BE2C (cell line): ENCODE results near the gene MCM9.

Source experiments
- DNase-seq: peaks from one replicate; pipeline ENCODE4 v3.0.0-alpha.2; 2020
- H3K27me3 ChIP-seq: fragments of 250-450 bp; sonication (Bioruptor Pico); 2 replicates; pipeline ENCODE4 v1.5.1; 2020; ENCODE audit warnings: mild to moderate bottlenecking
- H3K36me3 ChIP-seq: fragments of 250-450 bp; sonication (Bioruptor Pico); 2 replicates; pipeline ENCODE4 v1.5.1; 2020; ENCODE audit warnings: mild to moderate bottlenecking
- H3K4me1 ChIP-seq: fragments of 250-450 bp; sonication (Bioruptor Pico); 2 replicates; pipeline ENCODE4 v1.5.1; 2020
- H3K4me3 ChIP-seq: 2 replicates; pipeline ENCODE4 v1.5.1; 2011; ENCODE audit warnings: low read depth, low read length
- H3K9me3 ChIP-seq: fragments of 250-450 bp; sonication (Bioruptor Pico); 2 replicates; pipeline ENCODE4 v1.5.1; 2020
- TF ChIP-seq, protein P1 (sequence below): IDR thresholded peaks from 2 replicates; pipeline ENCODE4 v1.5.1; 2012; ENCODE audit warnings: mild to moderate bottlenecking, low read depth, low read length

Gene MCM9

DNA sequence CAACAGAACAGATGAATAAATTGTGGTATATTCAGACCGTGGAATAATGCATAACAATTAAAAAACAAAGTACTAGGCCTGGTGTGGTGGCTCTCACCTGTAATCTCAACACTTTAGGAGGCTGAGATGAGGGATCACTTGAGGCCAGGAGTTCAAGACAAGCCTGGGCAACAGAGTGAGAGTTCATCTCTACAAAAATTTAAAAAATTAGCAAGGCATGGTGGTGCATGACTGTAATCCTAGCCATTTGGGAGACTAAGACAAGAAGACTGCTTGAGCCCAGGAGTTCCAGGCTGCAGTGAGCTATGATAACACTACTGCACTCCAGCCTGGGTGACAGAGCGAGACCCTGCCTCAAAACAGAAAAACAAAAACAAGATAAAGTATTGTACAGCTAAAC lies 57.2 kb downstream of the MCM9 start:
- no peaks in the 10 kb centered on the region for H3K4me1 ChIP-seq
- H3K4me3 ChIP-seq, result no peak overlapping the region
- no peaks in the 10 kb centered on the region for H3K36me3 ChIP-seq
- TF ChIP-seq, protein P1, sequence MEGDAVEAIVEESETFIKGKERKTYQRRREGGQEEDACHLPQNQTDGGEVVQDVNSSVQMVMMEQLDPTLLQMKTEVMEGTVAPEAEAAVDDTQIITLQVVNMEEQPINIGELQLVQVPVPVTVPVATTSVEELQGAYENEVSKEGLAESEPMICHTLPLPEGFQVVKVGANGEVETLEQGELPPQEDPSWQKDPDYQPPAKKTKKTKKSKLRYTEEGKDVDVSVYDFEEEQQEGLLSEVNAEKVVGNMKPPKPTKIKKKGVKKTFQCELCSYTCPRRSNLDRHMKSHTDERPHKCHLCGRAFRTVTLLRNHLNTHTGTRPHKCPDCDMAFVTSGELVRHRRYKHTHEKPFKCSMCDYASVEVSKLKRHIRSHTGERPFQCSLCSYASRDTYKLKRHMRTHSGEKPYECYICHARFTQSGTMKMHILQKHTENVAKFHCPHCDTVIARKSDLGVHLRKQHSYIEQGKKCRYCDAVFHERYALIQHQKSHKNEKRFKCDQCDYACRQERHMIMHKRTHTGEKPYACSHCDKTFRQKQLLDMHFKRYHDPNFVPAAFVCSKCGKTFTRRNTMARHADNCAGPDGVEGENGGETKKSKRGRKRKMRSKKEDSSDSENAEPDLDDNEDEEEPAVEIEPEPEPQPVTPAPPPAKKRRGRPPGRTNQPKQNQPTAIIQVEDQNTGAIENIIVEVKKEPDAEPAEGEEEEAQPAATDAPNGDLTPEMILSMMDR, result no peak
- H3K9me3 ChIP-seq, result no peaks in the 10 kb centered on the region
- H3K27me3 ChIP-seq, result no peaks in the 10 kb centered on the region
- no peak for DNase-seq

GRCh38 chr6:118876814-118877213 lies 58.1 kb downstream of the MCM9 start:
- H3K4me3 ChIP-seq, result no peak overlapping the region
- no peaks in the 10 kb centered on the region for H3K4me1 ChIP-seq
- DNase-seq, result no peak
- TF ChIP-seq, protein P1, result no peak
- H3K36me3 ChIP-seq, result no peaks in the 10 kb centered on the region
- no peaks in the 10 kb centered on the region for H3K27me3 ChIP-seq
- H3K9me3 ChIP-seq, result no peaks in the 10 kb centered on the region

DNA sequence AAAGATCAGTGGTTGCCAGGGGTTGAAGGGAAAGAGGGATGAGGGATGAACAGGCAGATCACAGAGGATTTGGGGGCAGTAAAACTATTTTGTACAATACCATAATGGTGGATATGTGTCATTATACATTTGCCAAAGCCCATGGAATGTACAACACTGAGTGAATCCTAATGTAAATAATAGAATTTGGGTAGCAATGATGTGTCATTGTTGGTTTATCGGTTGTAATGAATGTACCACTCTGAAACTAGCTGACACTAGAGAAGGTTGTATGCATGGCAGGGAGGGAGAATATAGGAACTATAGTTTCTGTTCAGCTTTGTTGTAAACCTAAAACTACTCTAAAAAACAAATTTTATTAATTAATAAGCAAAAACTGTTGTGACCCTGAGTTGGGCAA lies 58.8 kb downstream of the MCM9 start:
- DNase-seq, result no peak
- H3K4me3 ChIP-seq, result no peak overlapping the region
- H3K4me1 ChIP-seq, result no peaks in the 10 kb centered on the region
- H3K36me3 ChIP-seq, result no peaks in the 10 kb centered on the region
- no peaks in the 10 kb centered on the region for H3K27me3 ChIP-seq
- no peaks in the 10 kb centered on the region for H3K9me3 ChIP-seq
- TF ChIP-seq, protein P1, result no peak

DNA sequence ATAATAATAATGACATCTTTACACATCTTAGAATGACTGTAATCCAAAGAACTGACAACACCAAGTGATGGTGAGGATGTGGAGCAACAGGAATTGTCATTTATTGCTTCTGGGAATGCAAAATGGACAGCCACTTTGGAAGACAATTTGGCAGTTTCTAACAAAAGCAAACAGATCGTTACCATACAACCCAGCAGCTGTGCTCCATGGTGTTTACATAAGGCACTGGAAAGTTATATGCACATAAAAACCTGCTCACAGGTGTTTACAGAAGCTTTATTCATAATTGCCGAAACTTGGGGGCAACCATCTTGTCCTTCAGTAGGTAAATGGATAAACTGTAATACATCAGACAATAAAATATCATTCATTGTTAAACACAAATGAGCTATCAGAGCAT lies 59.3 kb downstream of the MCM9 start:
- no peak overlapping the region for H3K4me3 ChIP-seq
- H3K27me3 ChIP-seq, result no peaks in the 10 kb centered on the region
- H3K4me1 ChIP-seq, result no peaks in the 10 kb centered on the region
- TF ChIP-seq, protein P1, result no peak
- H3K36me3 ChIP-seq, result no peaks in the 10 kb centered on the region
- no peak for DNase-seq
- no peaks in the 10 kb centered on the region for H3K9me3 ChIP-seq

DNA sequence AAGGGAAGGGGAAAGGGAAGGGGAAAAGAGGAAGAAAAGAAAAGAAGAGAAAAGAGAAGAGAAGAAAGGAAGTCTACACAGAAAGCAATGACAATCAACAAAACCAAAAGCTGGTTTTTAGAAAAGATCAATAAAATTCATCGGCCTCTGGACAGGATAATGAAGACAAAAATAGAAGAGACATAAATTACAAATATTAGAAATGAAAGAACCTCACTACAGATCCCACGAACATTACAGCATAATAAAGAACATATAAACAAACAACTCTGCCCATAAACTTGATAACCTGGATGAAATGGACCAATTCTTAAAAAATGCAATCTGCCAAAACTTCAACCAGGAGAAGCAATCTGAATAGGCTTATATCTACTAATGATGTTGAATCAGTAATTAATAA lies 61.7 kb downstream of the MCM9 start:
- Histone ChIP-seq H3K27me3 (no peaks in the 10 kb centered on the region), H3K4me3 (no peak overlapping the region), H3K4me1 (no peaks in the 10 kb centered on the region), H3K36me3 (no peaks in the 10 kb centered on the region), H3K9me3 (no peaks in the 10 kb centered on the region)
- TF ChIP-seq, protein P1, result no peak
- DNase-seq, result no peak

DNA sequence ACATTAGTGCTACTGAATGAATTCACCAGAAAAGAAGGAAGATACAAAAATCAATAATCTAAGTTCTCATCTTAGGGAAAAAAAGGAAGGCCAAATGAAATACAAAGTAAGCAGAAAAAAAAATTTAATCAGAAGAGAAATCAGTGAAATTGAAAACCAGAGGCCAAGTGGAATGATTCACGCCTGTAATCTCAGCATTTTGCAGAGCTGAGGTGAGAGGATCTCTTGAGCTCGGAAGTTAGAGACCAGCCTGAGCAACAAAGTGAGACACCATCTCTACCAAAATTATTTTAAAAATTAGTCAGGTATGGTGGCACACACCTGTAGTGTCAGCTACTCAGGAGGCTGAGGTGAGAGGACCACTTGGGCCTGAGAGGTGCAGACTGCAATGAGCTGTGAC lies 62.2 kb downstream of the MCM9 start:
- no peaks in the 10 kb centered on the region for H3K9me3 ChIP-seq
- TF ChIP-seq, protein P1, result no peak
- DNase-seq, result no peak
- H3K4me1 ChIP-seq, result no peaks in the 10 kb centered on the region
- no peaks in the 10 kb centered on the region for H3K27me3 ChIP-seq
- H3K4me3 ChIP-seq, result no peak overlapping the region
- no peaks in the 10 kb centered on the region for H3K36me3 ChIP-seq
